HepG2 (cell line): ENCODE measurements around the gene POLN.

Source experiments
- ERF ChIP-seq: IDR thresholded peaks from 2 replicates; pipeline ENCODE4 v1.6.1; 2018; ENCODE audit warnings: missing biosample characterization, missing genetic modification reagents
- EZH2 ChIP-seq: conservative IDR thresholded peaks from 2 replicates; pipeline ENCODE4 v1.6.1; 2012; ENCODE audit warnings: mild to moderate bottlenecking, low read depth, low read length, moderate library complexity
- FOXJ3 ChIP-seq: sonication (generic); formaldehyde crosslinking; IDR thresholded peaks from 2 replicates; pipeline ENCODE4 v1.4.0; 2020; ENCODE audit warnings: missing genetic modification reagents, mild to moderate bottlenecking, borderline replicate concordance
- MEIS1 ChIP-seq: sonication (generic); formaldehyde crosslinking; IDR thresholded peaks from 2 replicates; pipeline ENCODE4 v1.9.0; 2021; ENCODE audit warnings: mild to moderate bottlenecking, missing genetic modification reagents, moderate library complexity, borderline replicate concordance
- NAIF1 ChIP-seq: sonication (generic); formaldehyde crosslinking; IDR thresholded peaks from 2 replicates; pipeline ENCODE4 v1.5.0; 2020; ENCODE audit warnings: mild to moderate bottlenecking, missing genetic modification reagents, borderline replicate concordance
- NR3C1 ChIP-seq: sonication (generic); formaldehyde crosslinking; IDR thresholded peaks from 2 replicates; pipeline ENCODE4 v1.4.0; 2020; ENCODE audit warnings: missing genetic modification reagents
- POLR2A ChIP-seq, 2 experiments: IDR thresholded peaks; 2 replicates each; pipeline ENCODE4 v1.6.1; 2011; ENCODE audit warnings: low read depth in 2 of 2, low read length in 2 of 2, mild to moderate bottlenecking in 1 of 2, moderate library complexity in 1 of 2; ENCODE audit not compliant: insufficient read depth in 1 of 2
- PTBP1 ChIP-seq: fragments of 200-400 bp; formaldehyde crosslinking; IDR thresholded peaks from 2 replicates; pipeline ENCODE4 v1.6.1; 2018; ENCODE audit warnings: low read length, low read depth; ENCODE audit not compliant: poor library complexity, severe bottlenecking
- TP53 ChIP-seq: sonication (generic); formaldehyde crosslinking; conservative IDR thresholded peaks from 2 replicates; pipeline ENCODE4 v1.4.0; 2020; ENCODE audit warnings: missing genetic modification reagents
- ZNF496 ChIP-seq: sonication (generic); formaldehyde crosslinking; IDR thresholded peaks from 2 replicates; pipeline ENCODE4 v1.8.1; 2023; ENCODE audit warnings: mild to moderate bottlenecking, moderate library complexity, missing genetic modification reagents; ENCODE audit not compliant: insufficient replicate concordance
- ZNF616 ChIP-seq: sonication (generic); formaldehyde crosslinking; IDR thresholded peaks from 2 replicates; pipeline ENCODE4 v1.5.0; 2020; ENCODE audit warnings: low read depth, mild to moderate bottlenecking, missing genetic modification reagents
- TF ChIP-seq, protein P1 (sequence below): sonication (generic); formaldehyde crosslinking; IDR thresholded peaks from 2 replicates; pipeline ENCODE4 v1.5.0; 2020; ENCODE audit warnings: mild to moderate bottlenecking, missing genetic modification reagents, moderate library complexity
- TF ChIP-seq, protein P2 (sequence below): IDR thresholded peaks from 2 replicates; pipeline ENCODE4 v1.6.1; 2016; ENCODE audit warnings: low read depth, control low read depth

DNA sequence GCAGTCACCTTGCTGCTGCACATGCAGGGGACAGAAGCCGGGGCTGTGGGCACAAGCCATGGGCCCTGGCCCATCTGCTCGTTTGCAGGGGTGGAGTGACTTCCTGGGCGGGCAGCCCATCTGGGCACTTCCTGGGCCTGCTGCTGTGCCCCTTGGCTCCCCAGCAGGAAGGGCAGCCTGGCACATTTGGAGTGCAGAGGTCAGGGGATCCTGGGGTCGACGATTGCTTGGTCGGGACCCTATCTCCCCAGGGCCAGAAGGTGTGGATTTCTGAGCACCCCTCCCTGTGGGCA, 30.9 kb upstream of the POLN start:
- TF ChIP-seq ZNF616 (CRISPR knock-in tag) = no peak
- TF ChIP-seq PTBP1 = no peak
- TF ChIP-seq, protein P1, sequence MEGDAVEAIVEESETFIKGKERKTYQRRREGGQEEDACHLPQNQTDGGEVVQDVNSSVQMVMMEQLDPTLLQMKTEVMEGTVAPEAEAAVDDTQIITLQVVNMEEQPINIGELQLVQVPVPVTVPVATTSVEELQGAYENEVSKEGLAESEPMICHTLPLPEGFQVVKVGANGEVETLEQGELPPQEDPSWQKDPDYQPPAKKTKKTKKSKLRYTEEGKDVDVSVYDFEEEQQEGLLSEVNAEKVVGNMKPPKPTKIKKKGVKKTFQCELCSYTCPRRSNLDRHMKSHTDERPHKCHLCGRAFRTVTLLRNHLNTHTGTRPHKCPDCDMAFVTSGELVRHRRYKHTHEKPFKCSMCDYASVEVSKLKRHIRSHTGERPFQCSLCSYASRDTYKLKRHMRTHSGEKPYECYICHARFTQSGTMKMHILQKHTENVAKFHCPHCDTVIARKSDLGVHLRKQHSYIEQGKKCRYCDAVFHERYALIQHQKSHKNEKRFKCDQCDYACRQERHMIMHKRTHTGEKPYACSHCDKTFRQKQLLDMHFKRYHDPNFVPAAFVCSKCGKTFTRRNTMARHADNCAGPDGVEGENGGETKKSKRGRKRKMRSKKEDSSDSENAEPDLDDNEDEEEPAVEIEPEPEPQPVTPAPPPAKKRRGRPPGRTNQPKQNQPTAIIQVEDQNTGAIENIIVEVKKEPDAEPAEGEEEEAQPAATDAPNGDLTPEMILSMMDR (CRISPR knock-in tag) = no peak
- TF ChIP-seq ZNF496 = no peak
- no peak for TF ChIP-seq EZH2
- TF ChIP-seq NR3C1 (CRISPR knock-in tag) = no peak
- TF ChIP-seq ERF (CRISPR knock-in tag) = no peak
- no peak for TF ChIP-seq MEIS1 (CRISPR knock-in tag)
- TF ChIP-seq POLR2A (IDR thresholded peaks at IDR 0.05; ENCODE audit: insufficient read depth in 1 of 2, low read depth in 2 of 2, low read length in 2 of 2) = no peak
- TF ChIP-seq, protein P2, sequence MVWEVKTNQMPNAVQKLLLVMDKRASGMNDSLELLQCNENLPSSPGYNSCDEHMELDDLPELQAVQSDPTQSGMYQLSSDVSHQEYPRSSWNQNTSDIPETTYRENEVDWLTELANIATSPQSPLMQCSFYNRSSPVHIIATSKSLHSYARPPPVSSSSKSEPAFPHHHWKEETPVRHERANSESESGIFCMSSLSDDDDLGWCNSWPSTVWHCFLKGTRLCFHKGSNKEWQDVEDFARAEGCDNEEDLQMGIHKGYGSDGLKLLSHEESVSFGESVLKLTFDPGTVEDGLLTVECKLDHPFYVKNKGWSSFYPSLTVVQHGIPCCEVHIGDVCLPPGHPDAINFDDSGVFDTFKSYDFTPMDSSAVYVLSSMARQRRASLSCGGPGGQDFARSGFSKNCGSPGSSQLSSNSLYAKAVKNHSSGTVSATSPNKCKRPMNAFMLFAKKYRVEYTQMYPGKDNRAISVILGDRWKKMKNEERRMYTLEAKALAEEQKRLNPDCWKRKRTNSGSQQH = no peak
- no peak for TF ChIP-seq FOXJ3 (CRISPR knock-in tag)
- no peak for TF ChIP-seq TP53 (CRISPR knock-in tag)
- TF ChIP-seq NAIF1 (CRISPR knock-in tag) = no peak
